Kidney glomerular epithelial cell (primary cell): ENCODE data around the gene ATP6V1G3.
A peak's percentile ranks its signal among the peaks of the same experiment; 100 is the strongest.
"Not testable (repeated sequence)": the region's sequence is repeated elsewhere in the genome, so short reads cannot be mapped to it uniquely, and the experiment has no call there.

Source experiments
- DNase-seq: peaks from one replicate; lab custom pipeline; 2025; lab: John Stamatoyannopoulos, UW

The ATP6V1G3 gene

DNA sequence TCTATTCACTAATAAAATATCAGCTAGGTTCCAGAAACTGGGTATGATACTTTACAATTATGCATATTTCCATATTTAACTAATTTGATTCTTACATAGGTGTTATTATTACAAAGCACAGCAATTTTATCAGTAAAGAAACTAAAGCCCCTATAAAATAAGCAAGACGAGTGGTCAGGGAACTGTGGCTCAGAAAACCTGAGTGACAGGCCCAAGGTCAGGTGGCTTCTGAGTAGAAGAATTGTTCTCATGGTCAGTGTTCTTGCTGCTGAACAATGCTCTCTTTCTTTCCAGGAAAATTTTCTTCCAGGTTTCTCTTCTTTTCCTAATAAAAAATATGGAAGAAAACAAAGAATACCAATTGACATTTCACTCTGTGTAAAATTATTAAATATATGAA is 2.2 kb upstream of the ATP6V1G3 start:
- DNase-seq, result no peak

DNA sequence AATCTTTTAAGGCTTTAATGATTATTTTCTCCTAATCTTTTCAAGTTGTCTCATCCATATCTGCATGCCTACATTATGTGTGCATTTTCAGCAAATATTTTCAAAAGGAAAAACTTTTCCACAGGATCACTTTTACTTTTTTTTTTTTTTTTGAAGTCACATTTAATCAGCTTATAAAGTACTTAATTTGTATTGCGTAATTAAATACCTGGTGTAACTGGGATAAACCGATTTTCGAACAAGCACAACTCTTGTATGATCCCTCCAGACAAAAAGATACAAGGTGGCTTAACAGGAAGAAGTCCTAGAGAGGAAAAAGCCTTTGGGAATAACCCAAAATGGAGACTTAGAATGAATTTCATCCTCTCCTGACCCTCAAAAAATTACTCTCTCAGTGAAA is 1.3 kb upstream of the ATP6V1G3 start:
- no peak for DNase-seq

DNA sequence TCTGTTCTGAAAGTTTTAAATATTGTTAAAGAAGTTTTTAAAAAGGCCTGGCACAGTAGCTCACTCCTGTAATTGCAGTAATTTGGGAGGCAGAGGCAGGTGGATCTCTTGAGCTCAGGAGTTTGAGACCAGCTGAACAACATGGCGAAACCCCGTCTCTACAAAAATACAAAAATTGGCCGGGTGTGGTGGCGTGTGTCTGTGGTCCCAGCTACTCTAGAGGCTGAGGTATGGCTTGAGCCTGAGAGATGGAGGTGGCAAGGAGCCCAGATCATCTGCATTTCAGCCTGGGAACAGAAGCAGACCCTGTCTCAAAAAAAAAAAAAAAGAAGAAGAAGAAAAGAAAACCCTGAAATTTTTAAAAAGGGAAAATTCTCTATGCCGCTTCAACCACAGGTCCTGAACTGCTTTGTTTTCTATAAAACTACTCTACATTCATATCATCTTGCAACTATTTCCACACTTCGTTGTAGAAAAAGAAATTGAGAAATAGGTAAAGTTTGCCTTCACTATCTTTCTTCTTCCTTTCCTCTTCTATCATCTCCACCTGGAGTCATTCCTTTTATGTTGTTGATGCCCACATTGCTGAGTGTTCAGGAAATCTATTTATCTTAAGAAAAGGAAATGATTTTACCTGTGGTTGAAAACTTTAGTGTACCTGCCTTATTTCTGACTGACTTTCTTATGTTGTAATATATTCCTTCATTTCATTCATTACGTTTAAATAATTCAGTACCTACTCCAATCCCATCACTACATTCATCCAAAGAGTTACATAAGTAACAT is 1.7 kb downstream of the ATP6V1G3 start:
- no peak for DNase-seq

DNA sequence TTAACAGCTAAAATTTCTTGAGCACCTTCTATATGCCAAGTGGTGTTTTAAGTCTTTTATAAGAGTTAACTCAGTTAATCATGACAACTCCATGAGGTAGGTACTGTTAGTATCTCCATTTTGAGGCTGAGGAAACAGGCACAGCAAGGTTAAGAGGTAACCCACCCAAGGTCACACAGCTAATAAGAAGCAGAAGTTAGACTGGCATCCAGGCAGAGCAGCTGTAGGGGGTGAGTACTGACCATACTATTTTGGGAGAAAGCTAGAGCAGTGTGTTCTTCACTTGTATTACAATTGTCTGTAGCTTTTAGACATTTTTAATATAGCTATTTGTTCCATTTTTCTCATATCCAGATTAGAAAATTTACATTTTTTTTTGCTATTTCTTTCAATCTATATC is 4.8 kb downstream of the ATP6V1G3 start:
- DNase-seq, result no peak

DNA sequence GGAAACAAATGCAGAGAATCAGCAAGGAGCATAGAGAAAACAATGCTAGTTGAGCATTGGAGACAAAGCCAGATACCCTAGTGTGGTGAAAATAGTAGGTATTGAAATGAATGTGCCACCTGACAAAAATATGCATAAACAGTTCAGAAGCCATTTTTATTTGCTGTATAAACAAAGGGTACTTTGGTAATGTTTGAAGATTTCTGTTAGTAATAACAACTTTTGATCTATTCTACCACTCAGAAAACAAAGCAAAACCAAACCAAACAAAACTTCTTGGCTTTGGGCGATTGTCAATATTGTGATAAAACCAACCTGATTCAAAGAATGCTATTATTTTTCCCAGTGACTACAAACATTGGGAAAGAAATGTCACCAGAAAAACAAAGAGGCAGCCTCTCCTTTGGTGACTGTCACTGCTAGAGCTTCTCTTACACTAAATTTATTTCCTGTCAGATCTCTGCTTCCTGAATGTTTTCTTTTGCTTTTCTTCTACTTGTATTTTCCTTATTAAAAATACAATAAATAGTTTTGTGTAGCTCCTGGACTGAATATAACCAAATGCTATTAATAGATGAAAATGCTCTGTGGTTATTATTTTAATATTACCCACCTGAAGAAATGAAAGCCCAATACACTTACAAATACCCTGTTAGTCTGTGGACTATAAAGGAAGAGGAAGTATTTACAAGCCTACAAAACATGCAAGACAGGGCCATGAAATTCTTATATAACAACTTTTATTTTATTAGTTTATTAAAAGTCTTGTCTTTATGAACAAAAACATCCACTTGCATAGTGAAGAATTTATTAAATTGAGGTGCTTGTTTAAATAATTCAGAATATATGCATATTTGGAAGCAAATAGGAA is 5.7 kb downstream of the ATP6V1G3 start:
- DNase-seq, result no peak

DNA sequence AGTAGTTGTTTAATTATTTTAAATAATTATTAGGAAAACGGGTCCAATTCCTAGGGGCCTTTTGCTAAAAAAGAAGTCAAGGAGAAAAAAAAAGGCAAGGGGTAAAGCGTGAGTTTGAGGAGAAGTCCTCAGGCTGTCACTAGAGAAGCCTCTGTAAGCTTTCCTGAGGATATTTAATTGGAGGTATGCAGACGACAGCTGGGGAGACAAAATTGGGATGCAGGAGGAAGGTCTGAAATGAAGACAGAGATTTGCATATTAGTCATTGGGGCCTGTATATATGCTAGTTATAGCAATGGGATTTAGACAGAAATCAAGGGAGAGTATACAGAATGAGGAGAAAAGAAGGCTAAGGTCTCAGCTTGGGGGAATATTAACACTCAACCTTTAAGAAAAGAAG is 8.6 kb downstream of the ATP6V1G3 start:
- no peak for DNase-seq

DNA sequence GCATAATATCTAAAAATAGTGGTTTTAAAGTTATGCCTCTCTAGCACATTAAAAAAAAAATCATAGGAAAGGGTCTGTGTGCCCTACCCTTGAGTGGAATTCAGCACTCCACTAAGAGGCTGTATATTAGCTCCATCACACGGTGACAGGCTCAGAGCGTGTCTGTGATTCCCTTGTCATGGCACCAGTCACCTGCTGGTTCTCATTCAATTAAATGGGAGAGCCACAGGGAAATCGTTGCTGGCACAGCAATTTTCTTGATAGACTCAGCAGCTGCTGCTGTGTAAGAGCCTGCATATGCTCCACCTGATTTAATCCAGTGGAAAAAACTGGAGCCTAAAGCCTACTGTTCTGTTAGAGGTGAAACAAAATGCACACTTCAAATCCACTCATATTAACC is 9.5 kb downstream of the ATP6V1G3 start:
- no peak for DNase-seq

DNA sequence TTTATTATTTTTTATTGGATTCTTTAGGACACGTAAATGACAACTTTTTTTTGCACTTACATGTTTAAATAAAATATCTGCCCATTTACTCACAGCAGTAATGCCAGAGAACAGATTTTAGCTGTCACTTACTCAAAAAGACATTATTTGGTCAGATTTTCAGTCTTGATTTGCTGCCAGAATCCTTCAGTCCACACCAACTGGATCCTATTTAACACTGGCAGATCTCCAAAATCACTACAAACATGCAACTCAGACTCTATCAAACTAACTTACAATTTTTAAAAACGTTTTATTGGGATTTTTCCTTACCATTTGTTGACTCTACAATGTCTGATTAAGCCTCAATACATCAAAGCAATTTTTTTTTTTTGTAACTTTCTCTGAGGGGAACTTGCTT is 11.1 kb downstream of the ATP6V1G3 start:
- no peak for DNase-seq

DNA sequence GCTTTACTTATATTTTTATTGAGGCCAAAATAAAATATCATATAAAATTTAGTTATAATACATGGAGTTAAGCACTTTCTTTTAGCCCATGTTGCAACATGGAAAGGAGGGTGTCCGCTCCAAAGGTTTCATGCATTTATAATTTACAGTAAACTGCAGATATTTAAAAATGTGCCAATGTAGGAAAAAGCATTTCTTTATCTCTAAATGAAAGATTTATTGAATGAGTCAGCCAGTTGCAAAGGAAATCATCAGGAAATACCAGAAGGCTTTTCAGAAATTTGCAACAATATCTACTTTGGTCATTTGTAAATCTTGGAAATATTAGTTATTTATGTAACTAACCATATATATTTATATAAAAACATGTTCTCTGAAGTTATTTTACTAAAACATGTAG is 12.1 kb downstream of the ATP6V1G3 start:
- DNase-seq, result no peak

DNA sequence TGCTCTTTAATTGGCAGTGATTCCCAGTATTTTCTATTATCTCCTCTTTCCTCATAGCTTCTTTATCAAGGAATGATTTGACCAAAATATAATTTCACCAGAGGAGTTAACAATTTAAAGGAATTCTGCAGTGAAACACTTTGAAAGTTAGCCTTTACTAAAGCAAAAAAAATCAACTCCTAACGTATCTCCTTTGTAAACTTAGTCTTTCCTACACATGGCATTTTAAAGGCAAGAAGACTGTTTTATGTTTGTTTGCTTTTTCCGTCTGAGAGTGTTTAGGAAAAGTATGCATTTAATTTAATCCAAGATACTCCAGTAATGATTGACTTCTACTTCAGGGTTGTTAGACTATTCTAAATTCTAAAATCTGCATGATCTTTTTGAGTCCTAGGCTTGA is 15.9 kb downstream of the ATP6V1G3 start:
- no peak for DNase-seq

DNA sequence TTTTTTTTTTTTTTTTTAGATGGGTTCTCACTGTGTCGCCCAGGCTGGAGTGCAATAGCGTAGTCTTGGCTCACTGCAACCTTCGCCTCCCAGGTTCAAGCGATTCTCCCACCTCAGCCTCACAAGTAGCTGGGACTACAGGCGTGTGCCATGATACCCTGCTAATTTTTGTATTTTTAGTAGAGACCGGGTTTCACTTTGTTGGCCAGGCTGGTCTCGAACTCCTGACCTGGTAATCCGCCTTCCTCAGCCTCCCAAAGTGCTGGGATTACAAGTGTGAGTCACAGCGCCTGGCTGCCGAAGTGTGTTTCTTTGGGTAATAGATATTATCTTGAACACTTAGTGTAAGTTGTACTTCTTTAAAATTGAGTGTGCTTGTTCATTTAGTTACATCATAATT is 16.4 kb downstream of the ATP6V1G3 start:
- not testable (repeated sequence) for DNase-seq

DNA sequence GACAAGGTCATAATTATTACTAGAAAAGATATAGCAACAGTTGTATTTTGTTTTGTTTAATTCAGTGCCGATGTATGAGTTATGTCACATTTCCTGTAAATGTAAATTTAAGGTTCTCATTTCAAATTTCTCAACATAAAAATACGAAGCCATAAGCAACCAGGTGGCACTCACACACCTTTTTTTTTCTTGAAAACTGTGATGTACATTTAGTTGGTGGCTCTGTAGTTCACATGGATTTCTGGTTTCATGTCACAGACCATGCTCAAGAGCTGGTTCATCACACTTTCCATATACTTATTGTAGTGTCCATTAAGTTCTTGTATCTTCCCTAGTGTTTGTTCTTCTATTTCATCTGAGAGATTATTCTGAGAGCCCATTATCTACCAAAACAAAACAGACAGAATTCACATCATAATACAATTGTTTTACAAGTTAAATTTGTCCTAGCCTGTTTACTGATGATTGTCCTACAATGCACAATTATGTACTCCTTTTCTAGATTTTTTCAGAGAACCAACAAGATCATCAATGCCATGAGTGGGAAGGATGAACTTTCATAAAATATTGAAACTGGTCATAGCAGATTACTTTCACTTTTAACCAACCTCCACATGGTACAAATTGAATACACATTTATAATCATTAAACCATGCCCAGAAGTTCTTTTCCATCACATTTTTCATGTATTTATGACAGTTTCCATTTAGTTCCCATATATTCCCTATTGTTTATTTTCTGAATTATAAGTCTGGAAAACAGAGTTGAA is 17.1 kb downstream of the ATP6V1G3 start:
- DNase-seq, result no peak

DNA sequence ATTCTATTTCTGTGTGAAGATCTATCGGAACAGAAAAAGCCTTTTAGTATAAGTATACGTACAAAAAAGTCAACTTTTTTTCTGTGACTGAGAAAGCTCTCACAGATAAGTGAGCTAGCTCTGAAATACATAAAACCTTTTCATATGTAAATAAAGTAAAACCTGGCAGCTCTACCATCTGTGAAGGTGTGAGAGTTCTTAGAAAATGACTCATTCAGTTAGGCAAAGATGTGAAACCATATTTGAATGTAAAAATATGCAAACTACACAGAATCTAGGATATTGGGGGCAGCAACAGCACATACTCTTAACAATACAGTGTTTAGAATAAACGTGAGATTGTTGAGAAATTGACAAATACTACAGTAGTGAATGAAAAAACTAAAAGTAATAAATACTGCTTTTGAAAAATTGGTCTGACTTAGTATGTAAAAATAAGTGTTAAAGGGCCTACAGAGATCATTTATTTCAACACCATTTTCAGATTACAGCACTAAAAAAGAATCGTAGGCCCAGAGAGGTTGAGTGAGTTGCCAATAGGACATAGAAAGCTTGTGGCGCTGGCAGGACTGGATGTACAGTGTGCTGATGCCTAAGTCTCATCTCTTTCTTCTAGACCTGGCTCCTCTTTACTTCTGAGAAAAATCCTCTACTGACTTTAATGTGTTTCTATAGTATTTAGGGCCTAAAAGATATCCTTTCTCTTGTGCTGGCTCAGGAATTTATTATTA is 19.8 kb downstream of the ATP6V1G3 start:
- no peak for DNase-seq

DNA sequence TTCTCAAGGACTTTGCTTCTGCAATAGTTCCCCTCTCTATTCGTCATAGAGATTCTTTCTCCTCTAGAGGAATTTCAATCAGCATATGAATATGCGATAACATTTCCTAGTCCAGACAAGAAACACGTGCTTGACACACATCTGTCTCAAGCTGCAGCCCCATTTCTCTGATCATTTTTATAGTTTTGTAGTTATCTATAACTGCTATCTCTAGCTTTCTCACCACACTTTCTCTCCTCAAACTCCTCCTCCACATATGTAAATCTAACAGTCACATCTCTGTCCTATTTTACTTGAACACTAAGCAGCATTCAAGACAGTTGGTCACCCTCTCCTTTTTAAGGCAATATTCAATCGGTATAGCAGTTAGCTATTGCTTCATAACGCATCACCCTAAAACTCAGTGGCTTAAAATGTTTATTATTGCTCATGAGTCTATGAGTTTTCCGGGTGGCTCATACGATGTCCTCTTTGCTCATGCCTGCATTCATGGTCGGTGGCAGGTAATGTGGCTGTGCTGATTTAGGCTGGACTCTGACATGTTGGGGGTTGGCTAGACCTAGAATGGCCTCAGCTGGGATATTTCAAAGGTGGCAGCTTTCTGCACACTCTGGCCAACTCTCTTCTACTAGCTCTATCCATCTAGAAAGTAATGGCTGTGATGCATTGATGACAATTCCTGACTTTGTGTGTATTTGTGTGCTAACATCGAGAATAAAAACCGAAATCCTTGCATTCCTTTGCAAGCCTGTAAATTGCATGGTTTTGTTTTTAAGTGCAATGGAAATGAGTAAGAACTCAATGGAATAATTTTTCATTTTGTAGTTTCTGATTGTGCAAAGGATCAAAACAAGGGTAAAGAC is 20.6 kb downstream of the ATP6V1G3 start:
- DNase-seq, result no peak

DNA sequence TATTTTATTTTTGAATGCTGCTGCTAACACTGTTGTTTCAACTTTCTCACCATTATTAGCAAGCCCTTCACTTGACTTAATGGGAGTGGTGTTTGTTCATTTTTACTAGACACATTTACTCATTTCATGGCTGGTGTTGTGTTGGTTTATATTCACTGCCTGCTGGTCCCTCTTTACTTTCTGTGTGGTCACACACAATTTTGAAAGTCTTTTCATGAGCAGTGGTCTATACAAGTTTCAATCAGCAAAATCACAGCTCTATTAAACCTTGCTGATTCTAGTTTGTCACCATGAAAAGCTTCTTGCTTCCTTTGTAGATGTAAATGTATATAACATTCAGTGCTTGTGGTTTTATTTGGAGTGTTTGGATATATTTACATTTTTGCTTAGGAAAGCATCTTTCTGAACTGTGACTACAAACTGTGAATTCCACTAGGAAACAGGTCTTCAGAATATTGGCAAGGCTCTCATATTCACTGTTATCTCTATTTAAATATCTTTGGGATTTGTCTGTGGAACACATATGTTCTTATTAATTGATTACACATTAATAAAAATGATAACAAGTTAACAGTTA is 22.8 kb downstream of the ATP6V1G3 start:
- no peak for DNase-seq

DNA sequence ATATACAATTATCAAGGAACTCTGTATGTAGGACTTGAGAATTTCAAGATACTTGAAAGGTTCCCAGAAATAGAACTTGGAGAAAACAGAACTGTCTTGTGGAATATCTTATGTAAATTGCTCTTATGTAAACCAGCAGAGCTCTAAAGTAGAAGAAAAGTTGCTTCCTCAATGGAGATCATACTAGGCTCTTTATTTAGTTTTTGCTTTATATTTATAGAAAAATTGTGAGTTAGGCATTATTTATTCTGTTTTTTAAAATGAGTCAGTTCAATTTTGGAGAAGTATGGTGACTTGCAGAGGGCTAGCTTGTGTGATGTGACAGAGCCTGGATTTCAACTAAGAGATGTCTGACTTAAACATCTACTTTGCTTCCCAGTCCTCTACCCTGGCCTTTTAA is 40.4 kb downstream of the ATP6V1G3 start:
- DNase-seq, result no peak

DNA sequence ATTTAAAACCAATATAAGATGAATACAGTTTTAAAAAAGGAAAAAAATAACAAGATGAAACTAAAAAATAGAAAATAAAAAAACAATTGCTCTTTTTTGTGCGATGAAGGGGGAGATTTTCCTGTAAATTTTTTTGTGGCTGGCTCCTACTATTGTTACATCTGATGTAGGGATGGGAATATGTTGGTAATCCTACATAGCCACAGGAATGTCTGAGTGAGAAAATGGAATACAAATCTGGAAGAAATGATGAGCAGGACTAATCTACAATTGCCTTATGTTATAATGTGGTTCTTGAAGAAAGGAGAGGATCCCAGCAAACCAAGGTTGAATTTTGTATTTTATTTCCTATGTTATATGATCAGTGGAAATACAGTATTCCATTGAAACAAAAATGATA is 40.9 kb downstream of the ATP6V1G3 start:
- no peak for DNase-seq

DNA sequence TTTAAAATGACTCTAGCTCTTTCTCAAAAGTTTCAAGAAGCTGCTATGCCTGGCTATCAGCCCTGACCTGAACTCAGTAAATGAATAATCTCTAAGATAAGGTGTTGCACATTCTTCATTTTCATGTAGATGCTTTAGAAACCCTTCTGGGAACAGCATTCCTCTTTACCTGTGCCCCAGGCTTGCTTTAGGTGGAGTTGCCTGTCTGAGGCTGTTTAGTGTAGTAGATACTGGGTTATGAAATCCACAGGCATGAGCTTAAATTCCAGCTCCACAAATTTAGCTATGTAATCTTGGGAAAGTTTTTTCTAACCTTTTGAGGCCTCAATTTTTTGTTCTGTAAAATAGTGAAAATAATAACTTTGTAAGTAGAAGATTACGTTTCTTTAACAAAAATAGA is 41.6 kb downstream of the ATP6V1G3 start:
- DNase-seq, result no peak

DNA sequence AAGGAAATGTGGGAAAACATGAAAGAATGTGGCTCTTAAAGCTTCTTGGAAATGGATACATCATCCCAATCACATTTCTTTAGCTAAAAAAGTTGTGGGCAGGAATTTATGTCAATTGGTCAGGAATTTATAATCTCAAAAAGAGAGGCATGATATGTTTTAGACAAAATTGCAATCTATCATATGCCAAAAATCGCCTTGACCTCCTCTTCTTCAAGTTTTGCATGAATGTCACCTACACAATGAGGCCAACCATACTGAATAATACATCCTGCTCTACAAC is 42.4 kb downstream of the ATP6V1G3 start:
- DNase-seq, result no peak

DNA sequence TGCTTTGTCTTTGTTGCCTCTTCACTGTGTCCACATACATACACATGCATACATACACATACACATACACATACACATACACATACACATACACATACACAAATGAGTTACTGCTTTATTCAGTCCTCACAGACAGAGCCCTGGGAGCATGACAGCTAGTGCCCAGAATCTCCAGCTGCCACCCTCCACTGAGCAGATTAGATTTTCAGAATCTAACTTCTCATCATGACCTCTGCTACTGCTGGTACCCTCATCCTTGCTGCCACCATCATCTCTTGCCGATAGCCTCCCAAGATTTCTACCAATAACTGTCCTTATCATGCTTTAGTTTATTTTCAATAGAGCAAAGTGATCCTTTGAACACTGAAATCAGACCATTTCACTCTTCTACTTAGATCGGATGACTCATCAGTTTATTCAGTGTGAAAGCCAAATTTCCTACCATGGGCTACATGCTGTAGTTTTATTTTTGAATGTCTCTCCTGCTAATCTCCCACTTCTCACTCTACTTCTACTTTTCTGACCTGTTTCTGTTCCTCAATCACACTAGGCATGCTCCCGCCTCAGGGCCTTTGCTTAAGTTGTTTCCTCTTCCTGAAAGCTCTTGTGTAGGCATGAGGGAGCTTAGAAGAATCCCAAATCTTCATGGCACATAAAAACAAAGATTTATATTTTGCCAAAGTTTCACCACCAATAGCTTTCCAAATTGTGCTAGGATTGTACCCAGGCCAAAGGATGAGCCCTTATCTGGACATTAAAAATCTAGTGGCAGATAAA is 43.0 kb downstream of the ATP6V1G3 start:
- peak; percentile 11 for DNase-seq
